H1 (cell line): ENCODE measurements around the gene LAMC3. TPM values are rescaled to one million over a fixed set of nuclear protein-coding genes. Genes with fewer than 3 reads are reported as not detected.

Experiments used
- CTCF ChIA-PET: fragments of 300-600 bp; sonication (Branson Sonifier 250); formaldehyde crosslinking; loops from one replicate; lab custom pipeline; 2021; ENCODE audit not compliant: partially characterized antibody; lab: Charles Lee
- POLR2A ChIA-PET: fragments of 300-600 bp; sonication (Branson Sonifier 250); formaldehyde crosslinking; loops from one replicate; lab custom pipeline; 2021; ENCODE audit warnings: inconsistent platforms; ENCODE audit not compliant: partially characterized antibody; lab: Charles Lee
- DNase-seq, 2 experiments: peaks; one replicate each; pipeline versions ENCODE4 v3.0.0 to v3.0.0-alpha.2; 2010 to 2022; ENCODE audit warnings: low spot score in 2 of 2, low read depth in 1 of 2, mixed read lengths in 1 of 2
- FAIRE-seq: peaks from 2 replicates; lab custom pipeline; 2011; peaks lifted over from hg19 to GRCh38; lab: Jason Lieb, UNC
- H2AFZ ChIP-seq: 2 replicates; pipeline ENCODE4 v1.8.1; 2012; ENCODE audit warnings: low read length, inconsistent platforms
- H2AK5ac ChIP-seq: 2 replicates; pipeline ENCODE4 v1.6.1; 2013; ENCODE audit warnings: low read depth, low read length
- H2BK120ac ChIP-seq: replicated peaks from 2 replicates; pipeline ENCODE3; 2013; ENCODE audit warnings: low read depth, low read length, inconsistent platforms
- H2BK12ac ChIP-seq: 2 replicates; pipeline ENCODE4 v1.6.1; 2013; ENCODE audit warnings: low read depth, low read length
- H2BK15ac ChIP-seq: 2 replicates; pipeline ENCODE4 v1.6.1; 2013; ENCODE audit warnings: low read length
- H2BK20ac ChIP-seq: 2 replicates; pipeline ENCODE4 v1.6.1; 2013; ENCODE audit warnings: low read length
- H2BK5ac ChIP-seq: 2 replicates; pipeline ENCODE4 v1.6.1; 2013; ENCODE audit warnings: low read depth, low read length
- H3K14ac ChIP-seq: 2 replicates; pipeline ENCODE4 v1.6.1; 2013; ENCODE audit warnings: inconsistent platforms; ENCODE audit not compliant: insufficient read length
- H3K18ac ChIP-seq: 2 replicates; pipeline ENCODE4 v1.6.1; 2013; ENCODE audit warnings: low read length; ENCODE audit errors: extremely low read depth
- H3K23ac ChIP-seq: 2 replicates; pipeline ENCODE4 v1.6.1; 2013; ENCODE audit warnings: inconsistent platforms; ENCODE audit not compliant: insufficient read length
- H3K23me2 ChIP-seq: 2 replicates; pipeline ENCODE4 v1.6.1; 2013; ENCODE audit warnings: low read depth, low read length
- H3K27ac ChIP-seq: 2 replicates; pipeline ENCODE4 v1.6.1; 2011; ENCODE audit warnings: low read depth, low read length, inconsistent platforms
- H3K27me3 ChIP-seq, 4 experiments: replicated peaks in 1 of 4; 1 replicate in 1 of 4; 2 replicates in 3 of 4; pipeline versions ENCODE4 v1.6.1 to v1.8.1; 2011 to 2013; ENCODE audit warnings: low read length in 3 of 4, mild to moderate bottlenecking in 3 of 4, inconsistent platforms in 2 of 4, mixed read lengths in 2 of 4, moderate library complexity in 1 of 4; ENCODE audit not compliant: control insufficient read depth in 3 of 4, insufficient read depth in 3 of 4; ENCODE audit errors: extremely low read depth in 1 of 4
- H3K36me3 ChIP-seq, 4 experiments: 2 replicates each; pipeline versions ENCODE4 v1.6.1 to v1.8.1; 2011 to 2013; ENCODE audit warnings: mild to moderate bottlenecking in 4 of 4, low read length in 3 of 4, moderate library complexity in 2 of 4, control low read depth in 1 of 4, inconsistent platforms in 1 of 4; ENCODE audit not compliant: insufficient read depth in 4 of 4, control insufficient read depth in 2 of 4
- H3K4ac ChIP-seq: replicated peaks from 2 replicates; pipeline ENCODE3; 2013; ENCODE audit warnings: low read length, low read depth, mixed read lengths, inconsistent platforms; ENCODE audit not compliant: insufficient read length
- H3K4me1 ChIP-seq, 4 experiments: replicated peaks in 1 of 4; 1 replicate in 1 of 4; 2 replicates in 3 of 4; pipeline versions ENCODE4 v1.6.1 to v1.8.1; 2011 to 2013; ENCODE audit warnings: low read length in 3 of 4, inconsistent platforms in 2 of 4, mixed read lengths in 1 of 4; ENCODE audit not compliant: insufficient read depth in 4 of 4, control insufficient read depth in 3 of 4
- H3K4me2 ChIP-seq, 2 experiments: 2 replicates each; pipeline versions ENCODE4 v1.6.1 to v1.8.1; 2011 to 2013; ENCODE audit warnings: low read depth in 2 of 2, low read length in 2 of 2, control low read depth in 1 of 2, inconsistent platforms in 1 of 2, mild to moderate bottlenecking in 1 of 2; ENCODE audit not compliant: insufficient read depth in 1 of 2
- H3K4me3 ChIP-seq, 4 experiments: fragments of 200-600, 300-600 bp in 1 of 4; sonication (generic), shearing (Covaris generic), sonication (Bioruptor Twin) in 1 of 4; 2 replicates each; pipeline versions ENCODE4 v1.5.1 to v1.8.1; 2011 to 2016; ENCODE audit warnings: low read length in 4 of 4, low read depth in 3 of 4, control low read depth in 2 of 4, inconsistent platforms in 2 of 4, mild to moderate bottlenecking in 2 of 4, mixed read lengths in 1 of 4, moderate library complexity in 1 of 4; ENCODE audit not compliant: insufficient read depth in 2 of 4; ENCODE audit errors: extremely low read depth in 1 of 4
- H3K56ac ChIP-seq: replicated peaks from 2 replicates; pipeline ENCODE3; 2013; ENCODE audit warnings: low read depth, mild to moderate bottlenecking, mixed read lengths, low read length, inconsistent platforms; ENCODE audit not compliant: insufficient read length
- H3K79me1 ChIP-seq: 2 replicates; pipeline ENCODE4 v1.6.1; 2013; ENCODE audit warnings: low read depth, low read length, control low read depth
- H3K79me2 ChIP-seq, 2 experiments: 2 replicates each; pipeline versions ENCODE4 v1.6.1 to v1.8.1; 2012 to 2013; ENCODE audit warnings: low read length in 2 of 2, mild to moderate bottlenecking in 2 of 2, inconsistent platforms in 1 of 2; ENCODE audit not compliant: insufficient read depth in 2 of 2, control insufficient read depth in 1 of 2
- H3K9ac ChIP-seq, 4 experiments: replicated peaks in 1 of 4; 1 replicate in 1 of 4; 2 replicates in 3 of 4; pipeline versions ENCODE4 v1.6.1 to v1.8.1; 2011 to 2013; ENCODE audit warnings: low read depth in 3 of 4, low read length in 3 of 4, control low read depth in 2 of 4, mild to moderate bottlenecking in 2 of 4, moderate library complexity in 2 of 4, inconsistent platforms in 1 of 4; ENCODE audit errors: extremely low read depth in 1 of 4
- H3K9me3 ChIP-seq, 2 experiments: 2 replicates each; pipeline versions ENCODE4 v1.6.1 to v1.8.1; 2012 to 2013; ENCODE audit warnings: mild to moderate bottlenecking in 2 of 2, moderate library complexity in 2 of 2, control low read depth in 1 of 2, inconsistent platforms in 1 of 2, low read depth in 1 of 2, low read length in 1 of 2, mixed read lengths in 1 of 2; ENCODE audit not compliant: insufficient read depth in 2 of 2
- H4K20me1 ChIP-seq, 2 experiments: replicated peaks in 1 of 2; 2 replicates each; pipeline versions ENCODE3 to v1.8.1; 2011 to 2013; ENCODE audit warnings: inconsistent platforms in 2 of 2, low read length in 2 of 2, mild to moderate bottlenecking in 1 of 2; ENCODE audit not compliant: insufficient read depth in 2 of 2, control insufficient read depth in 1 of 2
- H4K5ac ChIP-seq: 2 replicates; pipeline ENCODE4 v1.6.1; 2013; ENCODE audit warnings: low read length, low read depth, mixed read lengths, inconsistent platforms; ENCODE audit not compliant: insufficient read length
- H4K8ac ChIP-seq: 2 replicates; pipeline ENCODE4 v1.8.0; 2013; ENCODE audit warnings: mild to moderate bottlenecking, moderate library complexity, low read length, inconsistent platforms; ENCODE audit not compliant: insufficient read depth; ENCODE audit errors: extremely low read depth
- H4K91ac ChIP-seq: replicated peaks from 2 replicates; pipeline ENCODE3; 2013; ENCODE audit warnings: low read length, mixed read lengths, inconsistent platforms; ENCODE audit not compliant: insufficient read length
- BCL11A ChIP-seq, 2 experiments: IDR thresholded peaks; one replicate each; pipeline ENCODE4 v1.6.1; 2011; ENCODE audit warnings: low read depth in 2 of 2, low read length in 2 of 2, mild to moderate bottlenecking in 2 of 2
- CBX8 ChIP-seq: fragments of 300-800, 300-1000 bp; sonication (generic); IDR thresholded peaks from 2 replicates; pipeline ENCODE4 v1.7.1; 2016; ENCODE audit warnings: low read depth, low read length, borderline replicate concordance
- JUN ChIP-seq: IDR thresholded peaks from 2 replicates; pipeline ENCODE4 v1.6.1; 2011; ENCODE audit warnings: low read depth, mild to moderate bottlenecking, improper control_type of control experiment, low read length
- JUND ChIP-seq: IDR thresholded peaks from 2 replicates; pipeline ENCODE4 v1.6.1; 2011; ENCODE audit warnings: mild to moderate bottlenecking, improper control_type of control experiment, low read length
- RFX5 ChIP-seq: IDR thresholded peaks from 2 replicates; pipeline ENCODE4 v1.6.1; 2011; ENCODE audit warnings: low read depth, low read length, improper control_type of control experiment, borderline replicate concordance
- TEAD4 ChIP-seq: IDR thresholded peaks from 2 replicates; pipeline ENCODE4 v1.6.1; 2012; ENCODE audit warnings: low read depth, low read length, inconsistent platforms, mixed read lengths
- YY1 ChIP-seq: IDR thresholded peaks from 2 replicates; pipeline ENCODE4 v1.6.1; 2011; ENCODE audit warnings: low read depth, mild to moderate bottlenecking, low read length
- WGBS, 2 experiments: shearing (Covaris generic) in 1 of 2; methylation state at CpG; one replicate each; pipeline versions ENCODE4 v1.1.6 to v1.1.7; 2013 to 2015; ENCODE audit warnings: low lambda C conversion rate in 2 of 2, mixed read lengths in 2 of 2, inconsistent platforms in 1 of 2, low coverage in 1 of 2, missing lambda C conversion rate in 1 of 2; ENCODE audit not compliant: insufficient replicate concordance in 2 of 2, insufficient coverage in 1 of 2, insufficient read length in 1 of 2; ENCODE audit errors: extremely low coverage in 1 of 2, missing lambda C conversion rate in 1 of 2; 5-methylcytosine and 5-hydroxymethylcytosine counted together
- polyA plus RNA-seq, 7 experiments: library from polyadenylated mRNA; depleted of rRNA in 3 of 7; stranded (reverse) in 5 of 7; unstranded in 2 of 7; fragments of >200 nt in 5 of 7; fragments of 200-250 nt in 2 of 7; gene quantifications; 1 replicate in 5 of 7; 2 replicates in 1 of 7; 4 replicates in 1 of 7; pipeline versions ENCODE4 v1.2.1 to v1.2.3, GENCODE V29; 2011 to 2013; ENCODE audit warnings: missing spikeins in 2 of 7, mixed read lengths in 2 of 7
- total RNA-seq: library from RNA; stranded (reverse); fragmentation: NEBNext Ultra II Directional; extraction: Animal tissue kit (Norgen Biotek cat#: 25700); gene quantifications from 2 replicates; pipeline ENCODE4 v1.2.1, GENCODE V29; 2021

Gene LAMC3
- total and polyA plus RNA-seq, 2 of the 8 experiments (the other 6 are each of a cell fraction or from before 2014, with no cell fraction given) = 9.3 to 12.3 TPM

DNA sequence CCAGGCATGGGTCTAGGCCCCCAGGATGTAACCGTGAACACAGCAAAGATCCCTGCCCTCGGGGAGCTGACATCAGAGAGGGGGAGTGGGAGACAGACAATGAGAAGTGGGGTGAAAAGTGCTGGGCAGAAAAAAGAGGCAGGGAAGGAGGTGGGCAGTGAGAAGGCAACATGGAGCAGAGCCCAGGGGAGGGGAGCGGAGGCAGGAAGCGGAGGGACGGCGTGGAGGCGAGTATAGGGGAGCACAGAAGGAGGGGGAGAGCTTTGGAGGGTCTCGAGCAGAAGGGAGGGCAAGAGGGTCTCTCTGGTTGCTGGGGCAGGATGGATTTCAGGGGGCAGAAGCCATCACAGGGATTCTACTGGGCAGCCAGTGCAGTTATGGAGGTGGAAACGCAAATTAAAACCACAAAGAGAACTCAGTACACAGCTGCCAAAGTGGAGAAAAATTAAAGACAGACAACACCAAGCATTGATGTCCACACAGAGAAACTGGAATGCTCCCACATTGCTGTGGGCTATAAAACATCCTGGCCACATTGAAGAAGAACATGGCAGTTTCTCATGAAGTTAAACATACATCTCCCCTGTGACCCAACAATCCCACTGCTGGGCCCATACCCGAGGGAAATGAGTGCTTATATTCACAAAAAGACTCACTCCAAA is 21.1 kb upstream of the LAMC3 start:
- Histone ChIP-seq H4K8ac (peak overlapping the region; percentile 45; the same call in 1 of the 2 replicates), H3K9me3 (no peaks in the 10 kb centered on the region), H3K23ac (no peak overlapping the region), H2AFZ (no peak overlapping the region), H3K14ac (no peak overlapping the region), H2AK5ac (no peak overlapping the region), H3K56ac (no peak overlapping the region), H3K18ac (no peak overlapping the region; the same call in 1 of the 2 replicates), H2BK12ac (no peak overlapping the region), H3K4me1 (peaks cover 3 to 15% (median 9%) of the 10 kb centered on the region in 4 experiments; a peak in 5 of 7 replicates), H4K91ac (no peak overlapping the region), H3K27ac (no peak overlapping the region), H2BK120ac (no peak overlapping the region), H4K20me1 (peaks cover 0 to 2% of the 10 kb centered on the region in 2 experiments), H2BK5ac (no peak overlapping the region), H3K9ac (no peak overlapping the region), H3K4me3 (no peak overlapping the region)
- POLR2A ChIA-PET = no interaction called here
- FAIRE-seq = no peak
- WGBS, 2 experiments = 90% methylated on average over 10 of the region's 10 CpGs; no CpG with 5 or more reads in 1 of the 2 experiments
- TF ChIP-seq JUND (no peak), CBX8 (no peak), JUN (no peak), RFX5 (no peak), YY1 (no peak), BCL11A (IDR thresholded peaks at IDR 0.05; ENCODE audit: low read depth in 2 of 2, low read length in 2 of 2) (no peak), TEAD4 (no peak)
- TF ChIP-seq, all 59 proteins: peak for 0
- Histone ChIP-seq H2BK20ac (no peak overlapping the region), H3K79me2 (no peaks in the 10 kb centered on the region), H3K27me3 (no peaks in the 10 kb centered on the region), H3K4ac (no peak overlapping the region), H2BK15ac (no peak overlapping the region), H3K79me1 (no peaks in the 10 kb centered on the region), H4K5ac (no peak overlapping the region), H3K36me3 (no peaks in the 10 kb centered on the region), H3K4me2 (no peak overlapping the region), H3K23me2 (no peaks in the 10 kb centered on the region)
- DNase-seq = no peak
- CTCF ChIA-PET = interaction anchor here (0.5 to 4.2 kb wide), 8 partner anchors 10 to 688 kb away, joined by 3 to 27 read pairs (median 3); no protein-coding TSS in a partner anchor
